Hepatocyte (in vitro differentiated cells): ENCODE data around the gene DHTKD1. TPM values are rescaled to one million over a fixed set of nuclear protein-coding genes. Genes with fewer than 3 reads are reported as not detected.

ENCODE experiments used
- DNase-seq: peaks from one replicate; pipeline ENCODE4 v3.0.0-alpha.2; 2016; ENCODE audit warnings: low spot score
- H2AFZ ChIP-seq: fragments of 200-600 bp; sonication (generic); 2 replicates; pipeline ENCODE4 v1.6.0; 2016; ENCODE audit warnings: antibody characterized with exemption, mild to moderate bottlenecking
- H3K27ac ChIP-seq: fragments of 200-600 bp; sonication (generic); 2 replicates; pipeline ENCODE4 v1.5.1; 2016; ENCODE audit warnings: mild to moderate bottlenecking
- H3K27me3 ChIP-seq: fragments of 200-600 bp; sonication (generic); 2 replicates; pipeline ENCODE4 v1.6.1; 2016
- H3K36me3 ChIP-seq: fragments of 200-600 bp; sonication (generic); replicated peaks from 2 replicates; pipeline ENCODE4 v1.5.1; 2016; ENCODE audit warnings: low read depth; ENCODE audit not compliant: insufficient read depth
- H3K4me1 ChIP-seq: fragments of 200-600 bp; sonication (generic); 2 replicates; pipeline ENCODE4 v1.5.1; 2016; ENCODE audit warnings: mild to moderate bottlenecking, moderate library complexity; ENCODE audit not compliant: insufficient read depth
- H3K4me2 ChIP-seq: fragments of 200-600 bp; sonication (generic); 2 replicates; pipeline ENCODE4 v1.6.0; 2016
- H3K4me3 ChIP-seq: fragments of 200-600 bp; sonication (generic); 2 replicates; pipeline ENCODE4 v1.5.1; 2016; ENCODE audit warnings: mild to moderate bottlenecking
- H3K79me2 ChIP-seq: fragments of 200-600 bp; sonication (generic); 2 replicates; pipeline ENCODE4 v1.6.0; 2017; ENCODE audit warnings: mild to moderate bottlenecking
- H3K9me2 ChIP-seq: fragments of 200-600 bp; sonication (generic); replicated peaks from 2 replicates; pipeline ENCODE4 v1.6.0; 2017; ENCODE audit warnings: mild to moderate bottlenecking; ENCODE audit not compliant: insufficient read depth
- H3K9me3 ChIP-seq: fragments of 200-600 bp; sonication (generic); 2 replicates; pipeline ENCODE4 v1.5.1; 2016; ENCODE audit warnings: low read depth, mild to moderate bottlenecking
- H4K20me1 ChIP-seq: fragments of 200-600 bp; sonication (generic); 2 replicates; pipeline ENCODE4 v1.6.0; 2016; ENCODE audit warnings: mild to moderate bottlenecking; ENCODE audit not compliant: insufficient read depth, poor library complexity, severe bottlenecking
- CTCF ChIP-seq: fragments of 200-600 bp; sonication (generic); IDR thresholded peaks from 2 replicates; pipeline ENCODE4 v1.5.1; 2016; ENCODE audit warnings: antibody characterized with exemption, mild to moderate bottlenecking; ENCODE audit not compliant: poor library complexity
- EZH2 ChIP-seq: fragments of 200-600 bp; sonication (generic); IDR thresholded peaks from 2 replicates; pipeline ENCODE4 v1.6.1; 2016; ENCODE audit warnings: antibody characterized with exemption, mild to moderate bottlenecking, borderline replicate concordance
- EZH2phosphoT487 ChIP-seq: fragments of 200-600 bp; sonication (generic); IDR thresholded peaks from one replicate; pipeline ENCODE4 v1.6.1; 2018; ENCODE audit warnings: antibody characterized with exemption, mild to moderate bottlenecking, low read depth, moderate library complexity; ENCODE audit not compliant: unreplicated experiment, severe bottlenecking
- WGBS: methylation state at CpG from one replicate; pipeline ENCODE4 v1.1.6; 2016; ENCODE audit warnings: low lambda C conversion rate; ENCODE audit errors: missing lambda C conversion rate; 5-methylcytosine and 5-hydroxymethylcytosine counted together
- polyA plus RNA-seq: library from polyadenylated mRNA; unstranded; fragments of >200 nt; fragmentation: Nextera tagmentation; extraction: Ambion mirVana; gene quantifications from 2 replicates; pipeline ENCODE4 v1.2.1, GENCODE V29; 2016
- total RNA-seq: library from RNA; depleted of rRNA; stranded (reverse); fragments of >200 nt; gene quantifications from 2 replicates; pipeline ENCODE4 v1.2.3, GENCODE V29; 2014

DHTKD1 gene
- total and polyA plus RNA-seq, 2 experiments from 2014 or later: 22.8 to 23.8 TPM

DNA sequence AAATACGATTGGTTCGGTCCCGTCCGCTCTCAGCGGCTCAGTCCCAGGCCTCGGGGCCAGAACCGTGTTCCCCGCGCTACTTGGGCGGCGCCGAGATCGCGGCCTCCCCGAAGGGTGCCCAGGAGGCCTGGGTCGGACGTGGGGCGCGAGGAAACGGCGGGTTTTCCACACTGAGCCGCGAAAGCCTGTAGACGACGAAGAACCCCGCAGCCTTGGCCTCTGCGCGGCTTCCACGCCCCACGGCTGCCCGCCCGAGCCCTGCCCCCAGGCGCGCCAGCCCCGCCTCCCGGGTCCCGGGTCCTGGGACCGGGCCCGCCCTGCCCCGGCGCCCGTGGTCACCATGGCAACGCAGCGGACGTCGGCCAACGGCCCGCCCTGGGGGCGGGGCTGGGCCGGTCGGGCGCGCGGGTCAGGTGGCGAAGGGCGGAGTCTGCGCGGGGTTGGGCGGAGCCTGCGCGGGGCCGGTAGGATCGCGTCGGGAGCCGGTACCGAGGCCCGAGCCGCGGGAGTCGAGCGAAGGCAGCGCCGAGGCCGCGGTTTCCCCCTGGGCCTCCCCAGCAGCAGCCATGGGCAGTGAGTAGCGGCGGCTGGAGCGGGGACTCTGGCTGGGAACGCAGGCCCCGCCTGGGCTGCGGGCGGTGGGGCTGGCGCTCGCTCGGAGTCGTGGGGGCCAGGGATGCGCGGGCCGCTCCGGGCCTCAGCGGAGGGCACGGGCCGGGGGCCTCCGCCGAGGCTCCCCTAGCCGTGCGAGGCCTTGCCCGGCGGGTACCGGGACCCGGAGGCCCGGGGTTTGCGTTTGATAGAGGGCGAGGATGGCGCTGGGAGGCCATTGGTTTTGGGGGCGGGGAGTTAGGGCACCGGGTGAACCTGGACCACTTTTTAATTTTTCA is 60.7 kb downstream of the DHTKD1 start, which contains the start of gene SEC61A2:
Gene SEC61A2, plus strand, starts transcription at position 456 of the 890 bp plus-strand sequence. Its CDS starts 111 bp downstream, at position 567.
- Histone ChIP-seq H4K20me1 (peaks cover 6% of the 10 kb centered on the region), H3K4me2 (peak within 1 kb of the TSS; percentile 85), H3K9me2 (no peaks in the 10 kb centered on the region), H3K4me3 (peak within 1 kb of the TSS; percentile 90), H3K4me1 (no peaks in the 10 kb centered on the region), H3K79me2 (peaks cover 17% of the 10 kb centered on the region), H3K27ac (peak within 1 kb of the TSS; percentile 96), H2AFZ (peak within 1 kb of the TSS; percentile 90), H3K9me3 (no peaks in the 10 kb centered on the region), H3K27me3 (no peaks in the 10 kb centered on the region), H3K36me3 (no peaks in the 10 kb centered on the region)
- TF ChIP-seq EZH2phosphoT487 (no peak), CTCF (no peak), EZH2 (no peak)
- DNase-seq: peak; percentile 99
- under 1% methylated on average over 73 of the region's 108 CpGs for WGBS

- 28% methylated on average over 11 of the region's 11 CpGs for WGBS
- Histone ChIP-seq H3K9me3 (no peaks in the 10 kb centered on the region), H3K27me3 (no peaks in the 10 kb centered on the region), H3K4me2 (peak overlapping the region; percentile 85), H3K27ac (peak overlapping the region; percentile 83), H2AFZ (peak overlapping the region; percentile 90), H3K4me1 (no peaks in the 10 kb centered on the region), H3K36me3 (no peaks in the 10 kb centered on the region), H3K9me2 (no peaks in the 10 kb centered on the region), H3K79me2 (peaks cover 17% of the 10 kb centered on the region), H3K4me3 (peak overlapping the region; percentile 90), H4K20me1 (peaks cover 6% of the 10 kb centered on the region)
- peak; percentile 67 for DNase-seq
- TF ChIP-seq EZH2phosphoT487 (no peak), EZH2 (no peak), CTCF (peak; percentile 50)
Observed at GRCh38 chr10:12130237-12130872, 61.6 kb downstream of the DHTKD1 start.

- 89% methylated on average over 3 of the region's 3 CpGs for WGBS
- Histone ChIP-seq H3K4me1 (no peaks in the 10 kb centered on the region), H3K79me2 (peaks cover 16% of the 10 kb centered on the region), H3K27ac (no peak overlapping the region), H3K27me3 (no peaks in the 10 kb centered on the region), H3K9me3 (no peaks in the 10 kb centered on the region), H3K36me3 (no peaks in the 10 kb centered on the region), H4K20me1 (peaks cover 4% of the 10 kb centered on the region), H3K4me3 (no peak overlapping the region), H3K9me2 (no peaks in the 10 kb centered on the region), H3K4me2 (no peak overlapping the region), H2AFZ (no peak overlapping the region)
- DNase-seq: no peak
- TF ChIP-seq EZH2 (no peak), CTCF (no peak), EZH2phosphoT487 (no peak)
Observed at GRCh38 chr10:12135631-12136030, 66.9 kb downstream of the DHTKD1 start.
